ENCODE data around the gene AADAT.
"Not testable (repeated sequence)": the region's sequence is repeated elsewhere in the genome, so short reads cannot be mapped to it uniquely, and the experiment has no call there.

AADAT gene

GRCh38 chr4:170111546-170111945 lies 21.8 kb upstream of the AADAT start:
- Histone ChIP-seq H3K4me3 (ENCODE audit: low read depth in 1 of 2, low read length in 2 of 2) (no peak overlapping the region), H3K36me3 (ENCODE audit: control insufficient read depth in 1 of 2, insufficient read depth in 2 of 2, low read length in 2 of 2) (no peaks in the 10 kb centered on the region), H3K4me1 (ENCODE audit: control insufficient read depth in 1 of 2, insufficient read depth in 2 of 2, low read length in 2 of 2) (no peaks in the 10 kb centered on the region), H3K9me3 (ENCODE audit: control insufficient read depth in 1 of 2, low read length in 2 of 2) (no peaks in the 10 kb centered on the region), H3K27ac (ENCODE audit: low read length) (no peak overlapping the region), H3K27me3 (ENCODE audit: low read depth, low read length) (no peaks in the 10 kb centered on the region)

GRCh38 chr4:170111085-170111484 lies 21.3 kb upstream of the AADAT start:
- H3K4me3 ChIP-seq (ENCODE audit: low read depth in 1 of 2, low read length in 2 of 2), result no peak overlapping the region

GRCh38 chr4:170110285-170110672 lies 20.5 kb upstream of the AADAT start:
- Histone ChIP-seq H3K4me3 (ENCODE audit: low read depth in 1 of 2, low read length in 2 of 2) (no peak overlapping the region), H3K9me3 (ENCODE audit: control insufficient read depth in 1 of 2, low read length in 2 of 2) (no peaks in the 10 kb centered on the region), H3K27me3 (ENCODE audit: low read depth, low read length) (no peaks in the 10 kb centered on the region), H3K36me3 (ENCODE audit: control insufficient read depth in 1 of 2, insufficient read depth in 2 of 2, low read length in 2 of 2) (no peaks in the 10 kb centered on the region), H3K27ac (ENCODE audit: low read length) (no peak overlapping the region), H3K4me1 (ENCODE audit: control insufficient read depth in 1 of 2, insufficient read depth in 2 of 2, low read length in 2 of 2) (no peaks in the 10 kb centered on the region)

More at GRCh38 chr4:170111085-170111484, 21.3 kb upstream of the AADAT start:
- Histone ChIP-seq H3K27ac (ENCODE audit: low read length) (no peak overlapping the region), H3K4me1 (ENCODE audit: control insufficient read depth in 1 of 2, insufficient read depth in 2 of 2, low read length in 2 of 2) (no peaks in the 10 kb centered on the region), H3K36me3 (ENCODE audit: control insufficient read depth in 1 of 2, insufficient read depth in 2 of 2, low read length in 2 of 2) (no peaks in the 10 kb centered on the region), H3K27me3 (ENCODE audit: low read depth, low read length) (no peaks in the 10 kb centered on the region), H3K9me3 (ENCODE audit: control insufficient read depth in 1 of 2, low read length in 2 of 2) (no peaks in the 10 kb centered on the region)

- Histone ChIP-seq H3K4me3 (ENCODE audit: low read depth in 1 of 2, low read length in 2 of 2) (no peak overlapping the region), H3K9me3 (ENCODE audit: control insufficient read depth in 1 of 2, low read length in 2 of 2) (no peaks in the 10 kb centered on the region), H3K4me1 (ENCODE audit: control insufficient read depth in 1 of 2, insufficient read depth in 2 of 2, low read length in 2 of 2) (no peaks in the 10 kb centered on the region), H3K36me3 (ENCODE audit: control insufficient read depth in 1 of 2, insufficient read depth in 2 of 2, low read length in 2 of 2) (no peaks in the 10 kb centered on the region), H3K27me3 (ENCODE audit: low read depth, low read length) (no peaks in the 10 kb centered on the region), H3K27ac (ENCODE audit: low read length) (no peak overlapping the region)
Measured at GRCh38 chr4:170109586-170110284, 20.0 kb upstream of the AADAT start.

- Histone ChIP-seq H3K9me3 (ENCODE audit: control insufficient read depth in 1 of 2, low read length in 2 of 2) (no peaks in the 10 kb centered on the region), H3K4me3 (ENCODE audit: low read depth in 1 of 2, low read length in 2 of 2) (no peak overlapping the region), H3K27ac (ENCODE audit: low read length) (no peak overlapping the region), H3K36me3 (ENCODE audit: control insufficient read depth in 1 of 2, insufficient read depth in 2 of 2, low read length in 2 of 2) (no peaks in the 10 kb centered on the region), H3K27me3 (ENCODE audit: low read depth, low read length) (no peaks in the 10 kb centered on the region), H3K4me1 (ENCODE audit: control insufficient read depth in 1 of 2, insufficient read depth in 2 of 2, low read length in 2 of 2) (no peaks in the 10 kb centered on the region)
Measured at GRCh38 chr4:170106900-170107299, 17.1 kb upstream of the AADAT start.

GRCh38 chr4:170102426-170102825 lies 12.7 kb upstream of the AADAT start:
- Histone ChIP-seq H3K4me1 (ENCODE audit: control insufficient read depth in 1 of 2, insufficient read depth in 2 of 2, low read length in 2 of 2) (no peaks in the 10 kb centered on the region), H3K27me3 (ENCODE audit: low read depth, low read length) (no peaks in the 10 kb centered on the region), H3K9me3 (ENCODE audit: control insufficient read depth in 1 of 2, low read length in 2 of 2) (no peaks in the 10 kb centered on the region), H3K36me3 (ENCODE audit: control insufficient read depth in 1 of 2, insufficient read depth in 2 of 2, low read length in 2 of 2) (no peaks in the 10 kb centered on the region), H3K27ac (ENCODE audit: low read length) (no peak overlapping the region), H3K4me3 (ENCODE audit: low read depth in 1 of 2, low read length in 2 of 2) (no peak overlapping the region)

- not testable (repeated sequence) for H3K27me3 ChIP-seq (ENCODE audit: low read depth, low read length); H3K4me1 ChIP-seq (ENCODE audit: control insufficient read depth in 1 of 2, insufficient read depth in 2 of 2, low read length in 2 of 2); H3K27ac ChIP-seq (ENCODE audit: low read length); H3K4me3 ChIP-seq (ENCODE audit: low read depth in 1 of 2, low read length in 2 of 2); H3K36me3 ChIP-seq (ENCODE audit: control insufficient read depth in 1 of 2, insufficient read depth in 2 of 2, low read length in 2 of 2); H3K9me3 ChIP-seq (ENCODE audit: control insufficient read depth in 1 of 2, low read length in 2 of 2)
Measured at GRCh38 chr4:170098171-170098570, 8.4 kb upstream of the AADAT start.

- Histone ChIP-seq H3K27me3 (ENCODE audit: low read depth, low read length) (no peaks in the 10 kb centered on the region), H3K36me3 (ENCODE audit: control insufficient read depth in 1 of 2, insufficient read depth in 2 of 2, low read length in 2 of 2) (no peaks in the 10 kb centered on the region), H3K4me3 (ENCODE audit: low read depth in 1 of 2, low read length in 2 of 2) (no peak overlapping the region), H3K27ac (ENCODE audit: low read length) (no peak overlapping the region), H3K9me3 (ENCODE audit: control insufficient read depth in 1 of 2, low read length in 2 of 2) (no peaks in the 10 kb centered on the region), H3K4me1 (ENCODE audit: control insufficient read depth in 1 of 2, insufficient read depth in 2 of 2, low read length in 2 of 2) (no peaks in the 10 kb centered on the region)
Measured at GRCh38 chr4:170097681-170098080, 7.9 kb upstream of the AADAT start.

GRCh38 chr4:170093973-170094535 lies 4.3 kb upstream of the AADAT start:
- no peak overlapping the region for H3K27ac ChIP-seq (ENCODE audit: low read length)
- peaks cover 2 to 9% of the 10 kb centered on the region in 2 donors for H3K4me1 ChIP-seq (ENCODE audit: control insufficient read depth in 1 of 2, insufficient read depth in 2 of 2, low read length in 2 of 2)
- H3K27me3 ChIP-seq (ENCODE audit: low read depth, low read length), result no peaks in the 10 kb centered on the region
- H3K9me3 ChIP-seq (ENCODE audit: control insufficient read depth in 1 of 2, low read length in 2 of 2), result no peaks in the 10 kb centered on the region
- no peaks in the 10 kb centered on the region for H3K36me3 ChIP-seq (ENCODE audit: control insufficient read depth in 1 of 2, insufficient read depth in 2 of 2, low read length in 2 of 2)
- H3K4me3 ChIP-seq (ENCODE audit: low read depth in 1 of 2, low read length in 2 of 2), result no peak overlapping the region

GRCh38 chr4:170091069-170091696 lies 1.4 kb upstream of the AADAT start:
- H3K27me3 ChIP-seq (ENCODE audit: low read depth, low read length), result no peaks in the 10 kb centered on the region
- H3K4me1 ChIP-seq (ENCODE audit: control insufficient read depth in 1 of 2, insufficient read depth in 2 of 2, low read length in 2 of 2), result peaks cover 6 to 15% of the 10 kb centered on the region in 2 donors
- H3K4me3 ChIP-seq (ENCODE audit: low read depth in 1 of 2, low read length in 2 of 2), result no peak overlapping the region
- H3K36me3 ChIP-seq (ENCODE audit: control insufficient read depth in 1 of 2, insufficient read depth in 2 of 2, low read length in 2 of 2), result peaks cover 0 to 2% of the 10 kb centered on the region in 2 donors
- no peak overlapping the region for H3K27ac ChIP-seq (ENCODE audit: low read length)
- H3K9me3 ChIP-seq (ENCODE audit: control insufficient read depth in 1 of 2, low read length in 2 of 2), result no peaks in the 10 kb centered on the region

- Histone ChIP-seq H3K27ac (ENCODE audit: low read length) (no peak overlapping the region), H3K36me3 (ENCODE audit: control insufficient read depth in 1 of 2, insufficient read depth in 2 of 2, low read length in 2 of 2) (peaks cover 0 to 3% of the 10 kb centered on the region in 2 donors), H3K4me1 (ENCODE audit: control insufficient read depth in 1 of 2, insufficient read depth in 2 of 2, low read length in 2 of 2) (peaks cover 6 to 15% of the 10 kb centered on the region in 2 donors)
Measured at GRCh38 chr4:170090352-170091052, 746 bp upstream of the AADAT start.

More at GRCh38 chr4:170090352-170091052, 746 bp upstream of the AADAT start:
- Histone ChIP-seq H3K9me3 (ENCODE audit: control insufficient read depth in 1 of 2, low read length in 2 of 2) (no peaks in the 10 kb centered on the region), H3K27me3 (ENCODE audit: low read depth, low read length) (no peaks in the 10 kb centered on the region), H3K4me3 (ENCODE audit: low read depth in 1 of 2, low read length in 2 of 2) (peak overlapping the region; percentile 73 to 78)

Measured in muscle layer of duodenum (tissue), 2 donors.